Body of pancreas (tissue), 4 donors: ENCODE measurements around the gene PCOLCE2. TPM values are rescaled to one million over a fixed set of nuclear protein-coding genes. Genes with fewer than 3 reads are reported as not detected.
"Not testable (repeated sequence)": the region's sequence is repeated elsewhere in the genome, so short reads cannot be mapped to it uniquely, and the experiment has no call there.

Source experiments
- ATAC-seq: fragments of 150-250 bp; one replicate; pipeline ENCODE4 v1.9.1; 2016
- DNase-seq, 4 donors: peaks; one replicate each; pipeline ENCODE4 v3.0.0-alpha.2; 2019
- H3K27ac ChIP-seq, 4 donors: fragments of 200-600 bp; sonication (generic); 1 replicate in 3 of 4; 2 replicates in 1 of 4; pipeline versions ENCODE4 v1.5.1 to v1.6.1; 2016 to 2019; ENCODE audit warnings: mild to moderate bottlenecking in 1 of 4, mixed read lengths in 1 of 4, moderate library complexity in 1 of 4
- H3K27me3 ChIP-seq, 2 donors: fragments of 200-600 bp; sonication (generic); one replicate each; pipeline ENCODE4 v1.6.0; 2016; ENCODE audit warnings: mild to moderate bottlenecking in 1 of 2
- H3K36me3 ChIP-seq, 2 donors: fragments of 200-600 bp; sonication (generic); replicated peaks in 1 of 2; 2 replicates each; pipeline ENCODE4 v1.5.1; 2016; ENCODE audit warnings: low read depth in 2 of 2; ENCODE audit not compliant: insufficient read depth in 1 of 2
- H3K4me1 ChIP-seq: fragments of 200-600 bp; sonication (generic); one replicate; pipeline ENCODE4 v1.6.0; 2016
- H3K4me3 ChIP-seq, 2 donors: fragments of 200-600 bp; sonication (generic); 1 replicate in 1 of 2; 2 replicates in 1 of 2; pipeline ENCODE4 v1.5.1; 2016 to 2019
- H3K9me3 ChIP-seq, 3 donors: fragments of 200-600 bp; sonication (generic); 1 replicate in 2 of 3; 2 replicates in 1 of 3; pipeline ENCODE4 v1.5.1; 2016
- POLR2A ChIP-seq, 3 donors: fragments of 450-650 bp; IDR thresholded peaks; one replicate each; pipeline ENCODE4 v1.6.1; 2016; ENCODE audit warnings: antibody characterized with exemption in 3 of 3, mild to moderate bottlenecking in 2 of 3
- WGBS, 2 donors: methylation state at CpG; one replicate each; pipeline ENCODE4 v1.1.5; 2017; 5-methylcytosine and 5-hydroxymethylcytosine counted together
- intact Hi-C: fragments of 100-400 bp; cut with DNase I; formaldehyde crosslinking; loops from one replicate; pipeline ENCODE4 v1.15.1; 2023
- total RNA-seq, 2 donors: library from RNA; depleted of rRNA; stranded (reverse); fragments of >200 nt; gene quantifications; one replicate each; pipeline ENCODE4 v1.1.0, GENCODE V29; 2016
- TF ChIP-seq, protein P1 (sequence below), 7 experiments: fragments of 450-650 bp in 4 of 7; fragments of 200-600 bp in 3 of 7; sonication (generic) in 3 of 7; IDR thresholded peaks; one replicate each; pipeline ENCODE4 v1.5.1; 2016 to 2019; ENCODE audit warnings: antibody characterized with exemption in 7 of 7

PCOLCE2 gene
- total RNA-seq, 2 donors from 2014 or later: 1.6 to 41.5 TPM

DNA sequence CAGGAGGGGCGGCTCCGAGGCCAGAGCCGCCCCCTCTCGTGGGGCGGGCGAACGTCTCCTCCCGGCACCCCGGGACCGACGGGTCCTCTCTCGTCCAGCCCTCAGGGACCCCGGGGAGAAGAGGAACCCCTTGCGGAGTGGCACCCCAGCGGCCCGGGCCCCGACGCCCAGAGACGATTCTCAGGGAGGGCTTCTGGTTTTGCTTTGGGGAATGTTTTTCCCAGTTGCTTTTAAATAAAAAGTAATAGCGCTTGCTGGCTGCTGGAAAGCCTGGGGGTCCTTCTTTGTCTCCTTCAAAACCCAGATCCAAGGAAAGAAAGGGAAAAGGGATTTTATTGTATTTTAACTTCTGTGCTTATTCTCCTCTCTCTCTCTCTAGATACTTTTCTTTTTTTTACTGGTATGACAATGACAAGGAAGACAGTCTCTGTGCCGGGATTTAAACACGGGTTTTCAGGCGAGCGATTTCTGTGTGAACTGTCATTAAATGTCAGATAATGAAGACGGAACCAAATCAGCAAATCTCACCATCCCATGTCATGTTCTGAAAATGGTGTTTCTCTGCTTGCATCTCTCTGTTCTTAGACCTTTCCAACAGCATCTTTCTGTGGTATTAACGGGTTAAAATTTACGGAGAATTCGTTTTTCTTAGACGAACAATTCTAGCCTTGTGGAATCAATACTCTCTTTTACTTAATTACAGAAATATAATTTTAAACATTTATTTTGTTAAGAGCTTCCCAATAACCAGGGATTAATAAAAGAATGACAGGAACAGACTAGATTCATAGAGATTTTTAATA is 530 bp upstream of the PCOLCE2 start:
- peaks cover 0 to 20% of the 10 kb centered on the region in 2 donors for H3K27me3 ChIP-seq
- H3K4me1 ChIP-seq: peaks cover 16% of the 10 kb centered on the region
- no peaks in the 10 kb centered on the region for H3K9me3 ChIP-seq
- intact Hi-C loops: no loop called here
- 6 to 10% methylated on average over 15 to 29 of the region's 29 CpGs for WGBS, 2 donors
- ATAC-seq (no peak), DNase-seq (no peak)
- no peak for TF ChIP-seq POLR2A (IDR thresholded peaks at IDR 0.05)
- TF ChIP-seq, protein P1, sequence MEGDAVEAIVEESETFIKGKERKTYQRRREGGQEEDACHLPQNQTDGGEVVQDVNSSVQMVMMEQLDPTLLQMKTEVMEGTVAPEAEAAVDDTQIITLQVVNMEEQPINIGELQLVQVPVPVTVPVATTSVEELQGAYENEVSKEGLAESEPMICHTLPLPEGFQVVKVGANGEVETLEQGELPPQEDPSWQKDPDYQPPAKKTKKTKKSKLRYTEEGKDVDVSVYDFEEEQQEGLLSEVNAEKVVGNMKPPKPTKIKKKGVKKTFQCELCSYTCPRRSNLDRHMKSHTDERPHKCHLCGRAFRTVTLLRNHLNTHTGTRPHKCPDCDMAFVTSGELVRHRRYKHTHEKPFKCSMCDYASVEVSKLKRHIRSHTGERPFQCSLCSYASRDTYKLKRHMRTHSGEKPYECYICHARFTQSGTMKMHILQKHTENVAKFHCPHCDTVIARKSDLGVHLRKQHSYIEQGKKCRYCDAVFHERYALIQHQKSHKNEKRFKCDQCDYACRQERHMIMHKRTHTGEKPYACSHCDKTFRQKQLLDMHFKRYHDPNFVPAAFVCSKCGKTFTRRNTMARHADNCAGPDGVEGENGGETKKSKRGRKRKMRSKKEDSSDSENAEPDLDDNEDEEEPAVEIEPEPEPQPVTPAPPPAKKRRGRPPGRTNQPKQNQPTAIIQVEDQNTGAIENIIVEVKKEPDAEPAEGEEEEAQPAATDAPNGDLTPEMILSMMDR (IDR thresholded peaks at IDR 0.05): no peak
- H3K36me3 ChIP-seq: no peaks in the 10 kb centered on the region
- no peak overlapping the region for H3K27ac ChIP-seq
- peak overlapping the region in 1 of 2 donors; percentile 36 for H3K4me3 ChIP-seq

DNA sequence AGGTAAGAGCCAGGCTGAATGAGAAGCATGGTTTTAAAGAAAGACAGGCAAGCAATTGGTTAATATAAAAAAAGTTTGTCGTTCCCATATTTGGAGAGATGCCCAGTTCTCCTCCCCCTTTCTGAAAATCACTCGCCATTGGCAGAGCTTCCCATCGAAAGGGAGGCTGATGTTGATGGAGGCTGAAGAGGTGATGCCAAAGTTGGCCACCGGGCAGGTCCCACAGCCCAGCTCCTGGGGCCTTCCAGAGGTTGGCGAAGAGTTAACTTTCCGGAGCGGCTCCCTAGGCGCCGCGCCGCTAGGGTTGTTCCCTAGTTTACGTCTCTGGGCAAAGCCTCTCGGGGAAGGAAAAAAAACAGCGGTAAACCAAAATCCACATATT is 793 bp downstream of the PCOLCE2 start:
- Histone ChIP-seq H3K27ac (no peak overlapping the region), H3K27me3 (peaks cover 0 to 20% of the 10 kb centered on the region in 2 donors), H3K9me3 (no peaks in the 10 kb centered on the region), H3K4me3 (peak overlapping the region; percentile 28 to 36), H3K4me1 (peaks cover 16% of the 10 kb centered on the region), H3K36me3 (no peaks in the 10 kb centered on the region)
- ATAC-seq (peak; percentile 24), DNase-seq (peak in 3 of 4 donors; percentile 3 to 12 (median 12))
- TF ChIP-seq, protein P1 (IDR thresholded peaks at IDR 0.05): peak in 1 of 7 experiments; percentile 12
- no peak for TF ChIP-seq POLR2A (IDR thresholded peaks at IDR 0.05)
- 2 to 17% methylated on average over 4 to 14 of the region's 14 CpGs for WGBS, 2 donors
- intact Hi-C loops: no loop called here

DNA sequence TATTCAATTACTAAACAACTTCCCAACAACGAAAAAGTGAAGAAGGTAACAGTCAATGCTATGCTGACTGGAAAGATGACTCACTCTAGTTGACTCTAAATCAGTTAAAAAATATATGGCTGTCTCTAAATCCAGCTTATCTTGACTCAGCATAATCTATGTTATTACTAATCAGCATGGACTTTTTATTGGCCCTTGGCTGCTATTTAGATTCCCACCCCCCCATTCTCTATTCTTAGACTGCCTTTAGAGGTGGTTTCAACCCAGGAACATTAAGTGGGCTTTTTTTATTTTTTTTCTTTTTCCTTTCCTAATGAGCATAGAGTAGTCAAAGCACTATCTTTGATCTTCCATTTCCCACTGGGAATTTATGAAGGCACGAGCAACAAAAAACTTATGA is 1.9 kb downstream of the PCOLCE2 start:
- intact Hi-C loops: no loop called here
- ATAC-seq (no peak), DNase-seq (no peak)
- peaks cover 0 to 20% of the 10 kb centered on the region in 2 donors for H3K27me3 ChIP-seq
- H3K4me1 ChIP-seq: peaks cover 16% of the 10 kb centered on the region
- no peak for TF ChIP-seq POLR2A (IDR thresholded peaks at IDR 0.05)
- TF ChIP-seq, protein P1 (IDR thresholded peaks at IDR 0.05): no peak
- no peaks in the 10 kb centered on the region for H3K9me3 ChIP-seq
- H3K4me3 ChIP-seq: no peak overlapping the region
- WGBS, 2 donors: 68 to 69% methylated on average over 2 of the region's 2 CpGs
- H3K36me3 ChIP-seq: no peaks in the 10 kb centered on the region
- no peak overlapping the region for H3K27ac ChIP-seq

DNA sequence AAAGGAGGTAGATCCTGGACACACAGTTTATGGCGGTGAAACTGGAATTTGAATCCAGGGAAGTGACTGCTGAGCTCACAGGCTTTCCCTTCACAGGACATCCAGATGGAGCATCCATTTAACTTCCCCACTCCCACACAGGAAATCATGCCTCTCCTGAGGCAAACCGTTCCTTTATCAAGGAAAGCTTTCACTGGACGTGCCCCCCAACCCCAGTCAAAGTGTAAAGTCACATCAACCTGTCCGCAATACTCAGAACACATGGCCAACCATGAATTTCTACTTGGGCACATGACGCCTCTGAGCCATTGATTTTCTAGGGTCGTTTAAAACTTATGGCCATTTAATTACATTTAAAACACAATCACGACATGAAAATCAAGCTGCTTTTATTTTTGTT is 2.9 kb downstream of the PCOLCE2 start:
- no peak for TF ChIP-seq POLR2A (IDR thresholded peaks at IDR 0.05)
- TF ChIP-seq, protein P1 (IDR thresholded peaks at IDR 0.05): no peak
- Histone ChIP-seq H3K4me1 (peaks cover 16% of the 10 kb centered on the region), H3K27me3 (peaks cover 0 to 20% of the 10 kb centered on the region in 2 donors), H3K27ac (no peak overlapping the region), H3K36me3 (no peaks in the 10 kb centered on the region), H3K4me3 (no peak overlapping the region), H3K9me3 (no peaks in the 10 kb centered on the region)
- intact Hi-C loops: no loop called here
- 73 to 76% methylated on average over 7 of the region's 7 CpGs for WGBS, 2 donors
- ATAC-seq (no peak), DNase-seq (no peak)

DNA sequence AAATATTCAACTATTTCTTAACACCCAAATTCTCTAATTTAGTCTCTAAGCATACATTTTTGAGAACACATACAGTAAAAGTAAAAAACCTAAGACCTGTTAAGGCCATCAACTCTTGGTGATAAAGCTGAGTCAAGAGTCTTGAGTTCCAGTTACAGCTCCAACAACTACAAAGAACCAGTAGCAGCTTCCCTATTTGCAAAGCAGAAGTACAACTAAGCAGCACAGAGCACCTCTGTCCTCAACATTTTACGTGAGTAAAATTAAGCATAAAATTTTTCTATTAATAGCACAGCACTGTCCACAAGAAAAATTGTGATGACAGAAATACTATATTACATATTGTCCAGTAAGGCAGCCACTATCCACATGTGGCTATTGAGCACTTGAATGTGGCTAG is 4.4 kb downstream of the PCOLCE2 start:
- TF ChIP-seq POLR2A (IDR thresholded peaks at IDR 0.05): no peak
- TF ChIP-seq, protein P1 (IDR thresholded peaks at IDR 0.05): no peak
- H3K9me3 ChIP-seq: no peaks in the 10 kb centered on the region
- intact Hi-C loops: no loop called here
- no peak overlapping the region for H3K4me3 ChIP-seq
- no peak overlapping the region for H3K27ac ChIP-seq
- no peak for DNase-seq
- peaks cover 0 to 14% of the 10 kb centered on the region in 2 donors for H3K27me3 ChIP-seq
- ATAC-seq: no peak
- 59 to 94% methylated on average over 1 of the region's 1 CpG for WGBS, 2 donors
- peaks cover 16% of the 10 kb centered on the region for H3K4me1 ChIP-seq
- no peaks in the 10 kb centered on the region for H3K36me3 ChIP-seq

DNA sequence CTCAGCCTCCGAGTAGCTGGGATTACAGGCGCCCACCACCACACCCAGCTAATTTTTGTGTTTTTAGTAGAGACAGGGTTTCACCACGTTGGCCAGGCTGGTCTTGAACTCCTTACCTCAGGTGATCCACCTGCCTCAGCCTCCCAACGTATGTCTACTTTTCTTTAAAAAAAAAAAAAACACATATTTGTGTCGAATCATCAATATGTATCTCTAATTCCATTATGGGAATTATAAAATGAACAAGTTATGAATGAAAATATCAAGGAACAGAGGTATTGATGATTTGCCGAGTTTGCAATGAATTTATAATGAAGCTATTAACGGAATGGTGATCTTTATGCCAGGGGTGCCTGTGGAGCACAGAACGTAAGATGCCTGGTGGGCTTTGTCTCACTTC is 5.3 kb downstream of the PCOLCE2 start:
- H3K27me3 ChIP-seq, H3K9me3 ChIP-seq, H3K36me3 ChIP-seq, intact Hi-C loops, ATAC-seq, H3K4me1 ChIP-seq, H3K4me3 ChIP-seq, H3K27ac ChIP-seq, DNase-seq: not testable (repeated sequence)
- WGBS, 2 donors: 70 to 74% methylated on average over 8 of the region's 8 CpGs
